Spleen (tissue), 11 donors: ENCODE measurements around the gene MAT2B. TPM values are rescaled to one million over a fixed set of nuclear protein-coding genes. Genes with fewer than 3 reads are reported as not detected.

Experiments used
- DNase-seq: peaks from one replicate; pipeline ENCODE4 v3.0.0-alpha.2; 2020
- H3K27ac ChIP-seq, 8 donors: fragments of 200-600 bp; sonication (generic) in 7 of 8; 1 replicate in 4 of 8; 2 replicates in 4 of 8; pipeline versions ENCODE4 v1.5.0 to v1.8.0; 2016 to 2021; ENCODE audit warnings: inconsistent platforms in 4 of 8, mild to moderate bottlenecking in 4 of 8, moderate library complexity in 1 of 8
- H3K27me3 ChIP-seq, 7 donors: fragments of 200-600 bp; sonication (generic) in 6 of 7; replicated peaks in 1 of 7; 1 replicate in 4 of 7; 2 replicates in 3 of 7; pipeline versions ENCODE4 v1.5.0 to v1.8.0; 2016 to 2021; ENCODE audit warnings: inconsistent platforms in 3 of 7, mild to moderate bottlenecking in 1 of 7
- H3K36me3 ChIP-seq, 6 donors: fragments of 200-600 bp; sonication (generic) in 5 of 6; 1 replicate in 4 of 6; 2 replicates in 2 of 6; pipeline versions ENCODE4 v1.5.0 to v1.8.0; 2016 to 2021; ENCODE audit warnings: inconsistent platforms in 2 of 6
- H3K4me1 ChIP-seq, 6 donors: fragments of 200-600 bp; sonication (generic) in 5 of 6; 1 replicate in 3 of 6; 2 replicates in 3 of 6; pipeline versions ENCODE4 v1.5.0 to v1.8.0; 2016 to 2021; ENCODE audit warnings: inconsistent platforms in 3 of 6
- H3K4me3 ChIP-seq, 8 donors: fragments of 200-600 bp; sonication (generic) in 7 of 8; 1 replicate in 4 of 8; 2 replicates in 4 of 8; pipeline versions ENCODE4 v1.5.0 to v1.8.0; 2016 to 2021; ENCODE audit warnings: inconsistent platforms in 4 of 8, mild to moderate bottlenecking in 4 of 8, moderate library complexity in 2 of 8
- H3K9me3 ChIP-seq, 8 donors: fragments of 200-600 bp; sonication (generic) in 7 of 8; 1 replicate in 4 of 8; 2 replicates in 4 of 8; pipeline versions ENCODE4 v1.5.0 to v1.8.0; 2016 to 2021; ENCODE audit warnings: inconsistent platforms in 4 of 8
- CTCF ChIP-seq, 11 experiments: fragments of 200-600 bp in 7 of 11; fragments of 450-650 bp in 4 of 11; sonication (generic) in 4 of 11; IDR thresholded peaks in 8 of 11; conservative IDR thresholded peaks in 3 of 11; 1 replicate in 7 of 11; 2 replicates in 4 of 11; pipeline versions ENCODE4 v1.4.0 to v1.8.0; 2016 to 2021; ENCODE audit warnings: antibody characterized with exemption in 11 of 11, inconsistent platforms in 4 of 11, mild to moderate bottlenecking in 1 of 11
- POLR2A ChIP-seq, 3 donors: fragments of 450-650 bp; IDR thresholded peaks; one replicate each; pipeline ENCODE4 v1.5.1; 2017; ENCODE audit warnings: antibody characterized with exemption in 3 of 3, mild to moderate bottlenecking in 1 of 3
- POLR2AphosphoS5 ChIP-seq, 3 donors: sonication (generic); formaldehyde crosslinking; IDR thresholded peaks; one replicate each; pipeline ENCODE4 v1.5.1; 2017; ENCODE audit warnings: antibody characterized with exemption in 3 of 3
- WGBS, 5 donors: extraction: QIAGEN DNeasy Blood & Tissue Kit in 3 of 5; methylation state at CpG; one replicate each; pipeline versions ENCODE4 v1.1.5 to v1.1.7; 2013 to 2018; 5-methylcytosine and 5-hydroxymethylcytosine counted together
- intact Hi-C: fragments of 100-400 bp; cut with DNase I; formaldehyde crosslinking; loops from one replicate; pipeline ENCODE4 v1.15.0; 2023; ENCODE audit warnings: low total_unique reads
- polyA plus RNA-seq, 3 donors: library from polyadenylated mRNA; stranded (reverse); fragments of 200-250 nt; gene quantifications; one replicate each; pipeline ENCODE4 v1.2.1, GENCODE V29; 2013
- total RNA-seq, 7 donors: library from RNA; depleted of rRNA in 3 of 7; stranded (reverse); fragments of >200 nt in 3 of 7; fragmentation: NEBNext Ultra II Directional in 4 of 7; extraction: Animal tissue kit (Norgen Biotek cat#: 25700) in 4 of 7; gene quantifications; one replicate each; pipeline versions ENCODE4 v1.1.0 to v1.2.1, GENCODE V29; 2016 to 2021
- donor health status: healthy with polysubstance abuse.
- donor health status: DM: no; HTN: no; CAD: no; lungs with moderate emphysema.
- donor health status: DM: no; HTN: no; CAD: no.
- donor health status: Bipolar disorder and iron deficiency.
- donor health status: healthy.
- donor health status: DM: no; HTN: no; CAD: no.
- donor health status: DM: yes; HTN: yes; CAD: no.

The MAT2B gene
- total and polyA plus RNA-seq, 10 donors, result 61.6 to 110 (median 89.6) TPM

DNA sequence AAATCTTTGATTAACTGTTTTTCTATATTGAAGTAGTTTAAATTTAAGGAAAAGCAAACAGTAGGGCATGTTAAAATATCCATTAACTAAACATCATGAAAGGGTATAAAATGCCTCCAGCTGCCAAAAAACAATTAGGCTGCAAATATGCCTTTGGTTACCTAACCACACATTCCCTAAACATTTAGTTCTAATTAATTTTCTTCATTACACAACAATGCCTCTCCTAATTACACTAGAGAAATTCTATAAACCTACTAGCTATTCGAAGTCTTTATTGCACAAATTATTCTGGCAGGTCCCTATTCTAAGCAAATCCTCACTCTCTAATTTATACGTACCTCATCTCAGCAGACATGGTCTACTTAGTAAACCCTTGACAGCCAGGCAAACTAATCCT is 37.4 kb downstream of the MAT2B start:
- Histone ChIP-seq H3K36me3 (no peaks in the 10 kb centered on the region), H3K4me1 (no peaks in the 10 kb centered on the region), H3K27ac (no peak overlapping the region), H3K4me3 (no peak overlapping the region), H3K27me3 (peaks cover 0 to 6% (median 0%) of the 10 kb centered on the region in 7 donors), H3K9me3 (no peaks in the 10 kb centered on the region)
- intact Hi-C loops, result no loop called here
- WGBS, 5 donors, result 79 to 94% (median 91%) methylated on average over 2 of the region's 2 CpGs
- no peak for DNase-seq
- no peak for TF ChIP-seq POLR2AphosphoS5 (IDR thresholded peaks at IDR 0.05)
- no peak for TF ChIP-seq CTCF (IDR thresholded peaks at IDR 0.05 in 8 of 11, conservative IDR thresholded peaks at IDR 0.05 in 3 of 11)
- no peak for TF ChIP-seq POLR2A (IDR thresholded peaks at IDR 0.05)

DNA sequence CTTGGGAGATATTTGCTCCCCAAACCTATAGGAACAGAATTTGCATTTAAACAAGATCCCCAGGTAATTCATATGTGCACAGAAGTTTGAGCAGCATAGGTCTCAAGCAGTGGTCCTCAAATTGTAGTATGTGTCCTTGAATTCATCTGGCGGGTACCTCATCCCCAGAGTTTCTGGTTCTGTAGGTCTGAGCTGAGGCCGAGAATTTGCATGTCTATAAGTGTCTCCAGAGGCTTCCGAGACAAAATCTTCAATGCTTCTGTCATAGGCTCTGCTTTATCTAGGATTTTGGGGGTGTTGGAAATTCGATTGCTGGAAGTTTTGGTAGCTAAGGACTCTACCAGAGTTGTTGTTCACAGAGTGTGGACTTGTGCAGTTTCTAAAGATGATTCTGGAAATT is 38.6 kb downstream of the MAT2B start:
- no peaks in the 10 kb centered on the region for H3K4me1 ChIP-seq
- intact Hi-C loops, result no loop called here
- no peak for DNase-seq
- no peak overlapping the region for H3K27ac ChIP-seq
- H3K27me3 ChIP-seq, result peaks cover 0 to 6% (median 0%) of the 10 kb centered on the region in 7 donors
- no peaks in the 10 kb centered on the region for H3K36me3 ChIP-seq
- no peak for TF ChIP-seq POLR2A (IDR thresholded peaks at IDR 0.05)
- no peak overlapping the region for H3K4me3 ChIP-seq
- H3K9me3 ChIP-seq, result no peaks in the 10 kb centered on the region
- WGBS, 5 donors, result 71 to 88% (median 78%) methylated on average over 4 of the region's 4 CpGs

- no peak for DNase-seq
- H3K36me3 ChIP-seq, result no peaks in the 10 kb centered on the region
- no peaks in the 10 kb centered on the region for H3K4me1 ChIP-seq
- H3K27me3 ChIP-seq, result peaks cover 0 to 6% (median 0%) of the 10 kb centered on the region in 7 donors
- H3K27ac ChIP-seq, result no peak overlapping the region
- no peak for TF ChIP-seq CTCF (IDR thresholded peaks at IDR 0.05 in 8 of 11, conservative IDR thresholded peaks at IDR 0.05 in 3 of 11)
- TF ChIP-seq POLR2A (IDR thresholded peaks at IDR 0.05), result no peak
- TF ChIP-seq POLR2AphosphoS5 (IDR thresholded peaks at IDR 0.05), result no peak
- H3K4me3 ChIP-seq, result no peak overlapping the region
- intact Hi-C loops, result no loop called here
- 89 to 95% (median 93%) methylated on average over 4 of the region's 4 CpGs for WGBS, 5 donors
- H3K9me3 ChIP-seq, result no peaks in the 10 kb centered on the region
Measured at GRCh38 chr5:163544836-163545235, 39.4 kb downstream of the MAT2B start.

- DNase-seq, result no peak
- Histone ChIP-seq H3K9me3 (no peaks in the 10 kb centered on the region), H3K27ac (no peak overlapping the region), H3K36me3 (no peaks in the 10 kb centered on the region), H3K27me3 (no peaks in the 10 kb centered on the region), H3K4me1 (no peaks in the 10 kb centered on the region), H3K4me3 (no peak overlapping the region)
- intact Hi-C loops, result no loop called here
- WGBS, 5 donors, result 70 to 82% (median 77%) methylated on average over 5 of the region's 5 CpGs
- TF ChIP-seq POLR2AphosphoS5 (IDR thresholded peaks at IDR 0.05), result no peak
- TF ChIP-seq POLR2A (IDR thresholded peaks at IDR 0.05), result no peak
- TF ChIP-seq CTCF (IDR thresholded peaks at IDR 0.05 in 8 of 11, conservative IDR thresholded peaks at IDR 0.05 in 3 of 11), result no peak
Measured at GRCh38 chr5:163548649-163549048, 43.2 kb downstream of the MAT2B start.

DNA sequence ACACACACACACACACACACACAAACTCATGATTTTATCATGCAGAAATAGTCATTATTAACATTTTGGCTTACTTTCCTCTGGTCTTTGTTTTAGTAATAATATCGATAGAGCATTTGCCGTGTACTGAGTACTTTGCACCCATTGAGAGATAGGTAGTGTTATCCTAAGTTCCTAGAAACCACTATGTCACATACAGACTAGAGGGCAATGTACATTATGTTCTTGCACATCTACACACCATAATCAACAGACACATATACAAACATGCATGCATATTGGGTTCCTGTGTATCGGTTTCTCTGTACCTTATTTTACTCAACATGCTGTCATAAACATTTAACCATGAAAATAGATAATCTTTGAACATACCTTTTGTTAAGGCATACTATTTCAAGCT is 45.7 kb downstream of the MAT2B start:
- Histone ChIP-seq H3K27ac (no peak overlapping the region), H3K27me3 (no peaks in the 10 kb centered on the region), H3K36me3 (no peaks in the 10 kb centered on the region), H3K9me3 (no peaks in the 10 kb centered on the region), H3K4me3 (no peak overlapping the region), H3K4me1 (no peaks in the 10 kb centered on the region)
- intact Hi-C loops, result no loop called here
- TF ChIP-seq CTCF (IDR thresholded peaks at IDR 0.05 in 8 of 11, conservative IDR thresholded peaks at IDR 0.05 in 3 of 11) (no peak), POLR2AphosphoS5 (IDR thresholded peaks at IDR 0.05) (no peak), POLR2A (IDR thresholded peaks at IDR 0.05) (no peak)
- DNase-seq, result no peak
- 81 to 97% (median 93%) methylated on average over 3 of the region's 3 CpGs for WGBS, 5 donors
